Nephron progenitor cell (in vitro differentiated cells): ENCODE measurements around the gene LMF2.

Experiments used
- DNase-seq: peaks from one replicate; pipeline ENCODE4 v3.0.0; 2021
- H3K27ac Mint-ChIP-seq: 2 replicates; pipeline ENCODE4 v1.8.0; 2021; ENCODE audit warnings: mild to moderate bottlenecking, moderate library complexity, mixed read lengths
- H3K27me3 Mint-ChIP-seq: 2 replicates; pipeline ENCODE4 v1.8.0; 2021; ENCODE audit warnings: mild to moderate bottlenecking, low read depth, mixed read lengths; ENCODE audit not compliant: poor library complexity
- H3K36me3 Mint-ChIP-seq: 2 replicates; pipeline ENCODE4 v1.8.0; 2021; ENCODE audit warnings: low read depth, mixed read lengths
- H3K4me1 Mint-ChIP-seq: 2 replicates; pipeline ENCODE4 v1.8.0; 2021; ENCODE audit warnings: mixed read lengths
- H3K4me3 Mint-ChIP-seq: 2 replicates; pipeline ENCODE4 v1.8.0; 2021; ENCODE audit warnings: mild to moderate bottlenecking, moderate library complexity, mixed read lengths
- H3K9me3 Mint-ChIP-seq: 2 replicates; pipeline ENCODE4 v1.8.0; 2021; ENCODE audit warnings: mild to moderate bottlenecking, moderate library complexity, mixed read lengths
- CTCF ChIP-seq: fragments of 200-600 bp; sonication (generic); IDR thresholded peaks from 2 replicates; pipeline ENCODE4 v1.5.0; 2021; ENCODE audit warnings: antibody characterized with exemption

The LMF2 gene

GRCh38 chr22:50477923-50478322 is 29.6 kb downstream of the LMF2 start:
- Mint-ChIP-seq H3K9me3 (peaks cover 8% of the 10 kb centered on the region), H3K27me3 (peaks cover 36% of the 10 kb centered on the region), H3K4me1 (peaks cover 47% of the 10 kb centered on the region), H3K27ac (no peak overlapping the region), H3K4me3 (no peak overlapping the region), H3K36me3 (no peaks in the 10 kb centered on the region)
- no peak for DNase-seq
- no peak for TF ChIP-seq CTCF

DNA sequence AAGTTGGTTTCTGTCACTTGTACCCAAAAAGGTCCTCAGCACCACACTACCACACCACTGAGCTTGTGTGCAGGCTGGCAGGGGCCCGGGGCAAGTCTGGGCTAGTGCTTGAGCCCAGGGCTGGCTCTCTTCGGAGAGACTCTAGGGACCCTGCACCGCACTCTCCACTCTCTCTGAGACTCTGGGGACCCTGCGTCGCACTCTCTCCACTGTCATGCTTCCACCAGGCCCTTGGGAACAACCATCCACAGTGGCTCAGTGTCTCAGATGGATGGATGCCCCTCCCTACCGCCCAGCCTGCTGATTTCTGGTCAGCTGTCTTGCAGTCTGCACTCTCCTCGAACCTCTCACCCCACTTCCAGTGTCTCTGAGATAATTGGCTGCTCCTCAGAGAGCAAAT is 30.6 kb downstream of the LMF2 start:
- Mint-ChIP-seq H3K36me3 (no peaks in the 10 kb centered on the region), H3K4me1 (peaks cover 58% of the 10 kb centered on the region), H3K4me3 (peak overlapping the region; percentile 39), H3K27ac (no peak overlapping the region), H3K9me3 (peaks cover 8% of the 10 kb centered on the region), H3K27me3 (peaks cover 36% of the 10 kb centered on the region)
- no peak for TF ChIP-seq CTCF
- DNase-seq: no peak

DNA sequence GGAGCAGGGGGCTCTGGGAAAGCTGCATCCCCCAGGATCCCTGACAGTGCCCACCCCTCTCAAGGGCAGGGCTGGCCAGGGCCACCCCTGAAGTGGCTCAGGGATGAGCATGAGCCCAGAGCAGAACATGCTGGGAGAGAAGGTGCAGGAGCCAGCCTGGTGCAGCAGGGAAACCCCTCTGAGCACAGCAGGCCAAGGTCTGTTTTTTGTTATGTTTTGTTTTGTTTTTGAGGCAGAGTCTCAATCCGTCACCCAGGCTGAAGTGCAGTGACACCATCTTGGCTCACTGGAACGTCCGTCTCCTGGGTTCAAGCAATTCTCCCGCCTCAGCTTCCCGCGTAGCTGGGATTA is 31.9 kb downstream of the LMF2 start:
- Mint-ChIP-seq H3K9me3 (peaks cover 8% of the 10 kb centered on the region), H3K4me1 (peaks cover 66% of the 10 kb centered on the region), H3K36me3 (no peaks in the 10 kb centered on the region), H3K27me3 (peaks cover 33% of the 10 kb centered on the region), H3K4me3 (peak overlapping the region; percentile 63), H3K27ac (no peak overlapping the region)
- TF ChIP-seq CTCF: no peak
- no peak for DNase-seq

DNA sequence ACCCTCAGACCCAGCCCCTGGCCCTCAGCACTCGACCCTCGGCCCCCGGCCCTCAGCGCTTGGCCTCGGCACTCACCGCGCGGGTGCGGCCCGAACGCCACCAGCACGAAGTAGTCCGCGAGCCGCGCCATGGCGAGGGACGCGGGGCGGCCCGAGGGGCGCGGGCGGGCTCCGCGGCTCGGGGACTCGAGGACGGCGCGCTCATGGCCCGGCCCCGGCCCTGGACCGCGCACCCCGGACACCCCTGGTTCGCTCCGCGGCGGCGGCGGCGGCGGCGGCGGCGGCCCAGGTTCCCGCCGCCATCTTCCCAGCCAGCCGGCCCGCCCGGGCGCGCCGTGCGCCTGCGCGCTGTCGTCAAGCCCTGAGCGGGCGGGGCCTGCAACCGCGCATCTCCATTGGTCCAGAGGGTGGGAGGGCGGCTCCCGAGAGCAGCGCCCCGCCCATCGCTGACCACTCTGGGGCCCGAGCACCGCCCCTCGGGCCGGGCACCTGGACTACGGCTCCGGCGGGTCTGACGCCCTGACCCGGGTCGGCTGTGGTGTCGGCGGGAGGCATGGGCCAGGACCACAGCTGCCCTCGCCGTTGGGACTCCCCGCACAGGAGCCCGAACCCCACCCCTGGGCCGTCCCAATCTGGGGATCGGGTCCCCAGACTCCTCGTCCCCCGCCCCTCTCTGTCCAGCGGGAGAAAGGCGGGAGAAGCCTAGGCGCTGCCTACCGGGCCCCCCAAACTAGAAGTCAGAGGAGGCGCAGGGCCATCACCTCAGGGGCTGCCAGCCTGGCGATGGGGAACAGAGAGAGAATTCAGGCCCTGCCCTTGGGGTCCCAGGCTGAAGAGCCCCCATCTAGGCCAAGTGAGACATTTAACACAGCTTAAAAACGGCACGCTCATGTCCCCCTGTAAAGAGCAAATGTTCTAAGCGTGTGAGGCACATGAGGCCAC is 32.5 kb downstream of the LMF2 start, which contains the start of gene SBF1:
TSS of gene SBF1 (minus strand) at position 326 of the 942 bp plus-strand sequence. CDS start at position 131, 195 bp downstream.
- peaks cover 26% of the 10 kb centered on the region for H3K27me3 Mint-ChIP-seq
- no peaks in the 10 kb centered on the region for H3K36me3 Mint-ChIP-seq
- H3K9me3 Mint-ChIP-seq: peaks cover 3% of the 10 kb centered on the region
- no peak for TF ChIP-seq CTCF
- H3K4me1 Mint-ChIP-seq: peaks cover 69% of the 10 kb centered on the region
- peak within 1 kb of the TSS; percentile 91 for H3K4me3 Mint-ChIP-seq
- DNase-seq: peak; percentile 95
- peak within 1 kb of the TSS; percentile 11 for H3K27ac Mint-ChIP-seq

GRCh38 chr22:50473855-50474671 is 33.4 kb downstream of the LMF2 start:
- peaks cover 17% of the 10 kb centered on the region for H3K27me3 Mint-ChIP-seq
- H3K4me1 Mint-ChIP-seq: peaks cover 65% of the 10 kb centered on the region
- peak; percentile 57 for DNase-seq
- H3K9me3 Mint-ChIP-seq: no peaks in the 10 kb centered on the region
- no peaks in the 10 kb centered on the region for H3K36me3 Mint-ChIP-seq
- TF ChIP-seq CTCF: no peak
- peak overlapping the region; percentile 91 for H3K4me3 Mint-ChIP-seq
- peak overlapping the region; percentile 11 for H3K27ac Mint-ChIP-seq
